Endothelial cell of umbilical vein (primary cell): ENCODE results near the gene DUS1L. TPM values are rescaled to one million over a fixed set of nuclear protein-coding genes. Genes with fewer than 3 reads are reported as not detected.

Experiments used
- BruUV-seq: library from RNA; stranded (reverse); fragments of 400-500 nt; replicated peaks from 2 replicates; lab custom pipeline; 2021; lab: Mats Ljungman, UMichigan
- CTCF ChIA-PET: fragments of 300-600, 350-600 bp; sonication (Branson Sonifier 250); formaldehyde crosslinking; loops from one replicate; lab custom pipeline; 2021; ENCODE audit warnings: antibody characterized with exemption, inconsistent platforms; lab: Charles Lee
- POLR2A ChIA-PET: fragments of 300-600, 350-600 bp; sonication (Branson Sonifier 250); formaldehyde crosslinking; loops from one replicate; lab custom pipeline; 2021; ENCODE audit warnings: antibody characterized with exemption, inconsistent platforms; lab: Charles Lee
- DNase-seq: peaks from one replicate; pipeline ENCODE4 v3.0.0-alpha.2; 2011; ENCODE audit warnings: low read depth, low spot score
- FAIRE-seq: peaks from 2 replicates; lab custom pipeline; 2011; peaks lifted over from hg19 to GRCh38; lab: Jason Lieb, UNC
- H2AFZ ChIP-seq: 2 replicates; pipeline ENCODE4 v1.6.0; 2012; ENCODE audit warnings: low read depth, low read length, control low read depth, inconsistent platforms
- H3K27ac ChIP-seq: 2 replicates; pipeline ENCODE4 v1.5.1; 2011; ENCODE audit warnings: low read depth, mild to moderate bottlenecking, control low read depth, low read length, moderate library complexity; ENCODE audit not compliant: insufficient read depth
- H3K27me3 ChIP-seq, 2 experiments: 2 replicates each; pipeline versions ENCODE4 v1.6.0 to v1.6.1; 2011; ENCODE audit warnings: low read length in 2 of 2, mixed read lengths in 1 of 2; ENCODE audit not compliant: control insufficient read depth in 2 of 2, insufficient read depth in 2 of 2
- H3K36me3 ChIP-seq, 2 experiments: 2 replicates in 1 of 2; 3 replicates in 1 of 2; pipeline ENCODE4 v1.5.1; 2011; ENCODE audit warnings: low read length in 2 of 2, mild to moderate bottlenecking in 1 of 2, moderate library complexity in 1 of 2; ENCODE audit not compliant: control insufficient read depth in 2 of 2, insufficient read depth in 2 of 2; ENCODE audit errors: extremely low read depth in 1 of 2
- H3K4me1 ChIP-seq: 3 replicates; pipeline ENCODE4 v1.5.1; 2011; ENCODE audit warnings: mild to moderate bottlenecking, low read length; ENCODE audit not compliant: control insufficient read depth, insufficient read depth; ENCODE audit errors: extremely low read depth
- H3K4me2 ChIP-seq: 2 replicates; pipeline ENCODE4 v1.6.1; 2011; ENCODE audit warnings: low read length, control low read depth, mixed read lengths; ENCODE audit not compliant: insufficient read depth
- H3K4me3 ChIP-seq, 3 experiments: fragments of 200-600 bp in 1 of 3; sonication (generic), shearing (Covaris generic) in 1 of 3; replicated peaks in 1 of 3; 2 replicates each; pipeline ENCODE4 v1.5.1; 2011 to 2016; ENCODE audit warnings: control low read depth in 3 of 3, low read length in 3 of 3, mild to moderate bottlenecking in 2 of 3, inconsistent platforms in 1 of 3, low read depth in 1 of 3, moderate library complexity in 1 of 3; ENCODE audit not compliant: insufficient read depth in 1 of 3
- H3K79me2 ChIP-seq: 2 replicates; pipeline ENCODE4 v1.6.0; 2012; ENCODE audit warnings: low read length, inconsistent platforms; ENCODE audit not compliant: control insufficient read depth, insufficient read depth
- H3K9ac ChIP-seq: replicated peaks from 2 replicates; pipeline ENCODE3; 2011; ENCODE audit warnings: low read length, control low read depth; ENCODE audit not compliant: insufficient read depth; ENCODE audit errors: extremely low read depth
- H3K9me1 ChIP-seq: replicated peaks from 3 replicates; pipeline ENCODE4 v1.6.0; 2011; ENCODE audit warnings: mild to moderate bottlenecking, low read length; ENCODE audit not compliant: control insufficient read depth, insufficient read depth; ENCODE audit errors: extremely low read depth
- H3K9me3 ChIP-seq: replicated peaks from 2 replicates; pipeline ENCODE4 v1.5.1; 2012; ENCODE audit warnings: low read length, inconsistent platforms; ENCODE audit not compliant: control insufficient read depth, insufficient read depth
- H4K20me1 ChIP-seq: replicated peaks from 2 replicates; pipeline ENCODE3; 2011; ENCODE audit warnings: mild to moderate bottlenecking, low read length; ENCODE audit not compliant: control insufficient read depth, insufficient read depth; ENCODE audit errors: extremely low read depth
- CTCF ChIP-seq, 2 donors: IDR thresholded peaks; 1 replicate in 1 of 2; 2 replicates in 1 of 2; pipeline ENCODE4 v1.5.1; 2011; ENCODE audit warnings: low read length in 2 of 2, mild to moderate bottlenecking in 2 of 2, moderate library complexity in 2 of 2, control low read depth in 1 of 2, inconsistent platforms in 1 of 2, low read depth in 1 of 2; ENCODE audit not compliant: insufficient read depth in 1 of 2; ENCODE audit errors: extremely low read depth in 1 of 2
- EZH2 ChIP-seq: IDR thresholded peaks from 2 replicates; pipeline ENCODE4 v1.6.1; 2012; ENCODE audit warnings: borderline replicate concordance, low read depth, mild to moderate bottlenecking, moderate library complexity, low read length, inconsistent platforms; ENCODE audit not compliant: severe bottlenecking
- FOS ChIP-seq: IDR thresholded peaks from 2 replicates; pipeline ENCODE4 v1.6.1; 2011; ENCODE audit warnings: mild to moderate bottlenecking, low read length, moderate library complexity, borderline replicate concordance; ENCODE audit not compliant: insufficient read depth
- GATA2 ChIP-seq: IDR thresholded peaks from 2 replicates; pipeline ENCODE4 v1.7.0; 2011; ENCODE audit warnings: low read depth, mild to moderate bottlenecking, moderate library complexity, mixed read lengths, low read length; ENCODE audit not compliant: insufficient read length, insufficient read depth
- JUN ChIP-seq: IDR thresholded peaks from 2 replicates; pipeline ENCODE4 v1.6.1; 2011; ENCODE audit warnings: borderline replicate concordance, low read depth; ENCODE audit not compliant: insufficient read length, insufficient read depth
- MAX ChIP-seq: IDR thresholded peaks from 2 replicates; pipeline ENCODE4 v1.6.1; 2011; ENCODE audit not compliant: insufficient read depth, insufficient read length
- MYC ChIP-seq: IDR thresholded peaks from one replicate; pipeline ENCODE4 v1.6.1; 2011; ENCODE audit warnings: mild to moderate bottlenecking, low read depth, low read length
- POLR2A ChIP-seq: IDR thresholded peaks from 2 replicates; pipeline ENCODE4 v1.6.1; 2012; ENCODE audit warnings: low read depth, mild to moderate bottlenecking, control low read depth, low read length
- POLR2AphosphoS5 ChIP-seq: IDR thresholded peaks from 2 replicates; pipeline ENCODE4 v1.6.1; 2012; ENCODE audit warnings: low read depth, mild to moderate bottlenecking, control low read depth, low read length, moderate library complexity; ENCODE audit not compliant: insufficient read depth
- dilution Hi-C: fragments of 300-500 bp; cut with MboI; formaldehyde crosslinking; loops from one replicate; pipeline ENCODE4 v1.15.0; 2019; ENCODE audit warnings: low sequenced_read_pairs; ENCODE audit not compliant: extremely low pct_ligation_motif_present
- intact Hi-C: fragments of 100-400 bp; cut with micrococcal nuclease; formaldehyde crosslinking; loops from one replicate; pipeline ENCODE4 v1.10.0; 2022
- polyA plus RNA-seq, 4 experiments: library from polyadenylated mRNA; depleted of rRNA in 3 of 4; stranded (reverse) in 3 of 4; unstranded in 1 of 4; fragments of >200 nt; gene quantifications; 2 replicates each; pipeline versions ENCODE4 v1.2.1 to v1.2.3, GENCODE V29; 2011 to 2012; ENCODE audit warnings: missing spikeins in 1 of 4
- total RNA-seq: library from RNA; stranded (reverse); gene quantifications from 2 replicates; pipeline ENCODE4 v1.2.3, GENCODE V29; 2021

Gene DUS1L
- total and polyA plus RNA-seq, 2 donors (not counting 3 experiments of a cell fraction or from before 2014, with no cell fraction given), result 60.1 to 92.9 TPM

DNA sequence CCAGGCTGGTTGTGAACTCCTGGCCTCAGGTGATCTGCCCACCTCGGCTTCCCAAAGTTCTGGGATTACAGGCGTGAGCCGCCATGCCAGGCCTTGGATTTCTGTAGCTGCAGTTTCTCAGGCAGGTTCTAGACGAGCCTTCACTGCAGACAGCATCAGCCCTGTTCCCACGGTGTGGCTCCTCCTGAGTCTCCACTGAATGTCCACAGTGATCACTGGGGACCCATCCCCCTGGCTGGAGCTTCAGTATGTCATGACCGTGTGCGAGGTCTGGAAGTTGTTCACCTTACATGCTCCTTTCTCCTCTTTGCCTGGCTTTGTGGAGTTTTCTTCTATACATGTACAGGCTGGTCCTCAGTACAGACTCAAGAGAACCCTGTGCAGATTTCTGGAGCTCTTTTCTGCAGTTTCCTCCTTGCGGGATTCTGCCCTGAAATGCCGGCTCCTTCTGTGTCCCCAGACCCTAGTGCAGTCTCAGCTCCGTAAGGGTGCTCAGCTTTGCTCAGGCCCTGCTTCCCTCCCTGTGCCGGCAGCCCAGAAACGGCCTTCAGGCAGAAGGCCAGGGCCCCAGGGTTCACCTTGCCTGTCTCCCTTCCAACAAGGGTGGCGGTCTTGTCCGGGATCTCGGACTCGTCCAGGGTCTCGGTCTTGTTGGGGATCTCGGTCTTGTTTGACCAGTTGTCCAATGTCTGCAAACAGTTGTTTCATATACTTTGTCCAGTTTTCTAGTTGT is 46.7 kb upstream of the DUS1L start:
- Histone ChIP-seq H3K4me2 (no peak overlapping the region), H3K9me1 (no peaks in the 10 kb centered on the region), H3K4me1 (no peaks in the 10 kb centered on the region), H2AFZ (no peak overlapping the region), H3K79me2 (no peaks in the 10 kb centered on the region), H3K9ac (no peak overlapping the region), H3K36me3 (no peaks in the 10 kb centered on the region), H3K9me3 (no peaks in the 10 kb centered on the region), H3K4me3 (no peak overlapping the region), H3K27ac (no peak overlapping the region), H3K27me3 (no peaks in the 10 kb centered on the region), H4K20me1 (no peaks in the 10 kb centered on the region)
- no peak for FAIRE-seq
- intact Hi-C loops (no loop called here), dilution Hi-C loops (no loop called here)
- ChIA-PET POLR2A (no interaction called here), CTCF (interaction anchor here (0.9 kb wide), 1 partner anchor 14 kb away, joined by 4 read pairs; the partner anchor contains the start of gene FASN)
- TF ChIP-seq EZH2 (no peak), MAX (no peak), POLR2AphosphoS5 (no peak), POLR2A (no peak), MYC (no peak), CTCF (IDR thresholded peaks at IDR 0.05; ENCODE audit: extremely low read depth in 1 of 2, insufficient read depth in 1 of 2, low read depth in 1 of 2, low read length in 2 of 2) (no peak), GATA2 (no peak), JUN (no peak), FOS (no peak)
- no TSS peak for BruUV-seq
- no peak for DNase-seq
